ENCODE results near the gene DPP7.
A peak's percentile ranks its signal among the peaks of the same experiment; 100 is the strongest.
"Not testable (repeated sequence)": the region's sequence is repeated elsewhere in the genome, so short reads cannot be mapped to it uniquely, and the experiment has no call there.

The DPP7 gene

DNA sequence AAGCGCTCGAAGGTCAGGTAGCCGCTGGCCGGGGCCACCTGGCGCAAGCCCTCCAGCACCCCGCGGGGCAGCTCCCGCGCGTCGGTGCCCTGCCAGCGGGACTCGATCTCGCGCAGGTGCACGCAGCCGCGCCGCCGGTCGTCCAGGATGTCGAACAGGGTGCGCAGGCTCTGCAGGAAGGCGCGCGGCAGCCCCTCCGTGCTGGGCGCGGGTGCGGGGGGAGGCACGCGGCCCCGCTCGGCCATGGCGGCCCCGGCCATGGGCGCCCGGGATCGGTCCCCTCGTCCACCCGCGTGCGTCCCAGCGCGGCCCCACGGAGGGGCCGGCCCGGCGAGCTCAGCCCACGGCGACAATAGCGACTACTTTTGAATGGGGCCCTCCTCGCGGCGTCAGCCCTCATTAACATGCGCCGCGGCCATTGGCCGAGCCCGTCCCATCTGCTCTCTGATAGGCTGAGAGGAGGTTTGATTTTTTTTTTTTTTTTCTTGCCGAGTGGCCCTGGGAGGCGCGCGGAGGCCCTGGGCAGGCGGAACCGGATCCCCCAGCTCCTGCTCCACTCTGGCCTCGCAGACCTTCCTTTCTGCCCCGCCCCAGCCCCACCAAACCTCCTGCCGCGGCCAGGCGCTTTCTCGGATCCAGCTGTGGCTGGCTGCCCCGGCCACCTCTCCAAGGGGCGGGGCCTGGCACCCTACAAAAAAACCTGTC is 44.2 kb downstream of the DPP7 start, which contains the start of gene SAPCD2:
Gene SAPCD2 (minus strand): TSS at position 357 of the 705 bp plus-strand sequence. CDS start 97 bp downstream, at position 260.
- H3K4me3 Mint-ChIP-seq = peak within 1 kb of the TSS; percentile 77
- peaks cover 19% of the 10 kb centered on the region for H3K4me1 Mint-ChIP-seq
- no peaks in the 10 kb centered on the region for H3K9me3 Mint-ChIP-seq
- H3K27me3 Mint-ChIP-seq = no peaks in the 10 kb centered on the region
- peak within 1 kb of the TSS; percentile 72 for H3K27ac Mint-ChIP-seq
- ATAC-seq (peak; percentile 87), DNase-seq (peak; percentile 81)
- no peaks in the 10 kb centered on the region for H3K36me3 Mint-ChIP-seq (ENCODE audit: low read depth)

DNA sequence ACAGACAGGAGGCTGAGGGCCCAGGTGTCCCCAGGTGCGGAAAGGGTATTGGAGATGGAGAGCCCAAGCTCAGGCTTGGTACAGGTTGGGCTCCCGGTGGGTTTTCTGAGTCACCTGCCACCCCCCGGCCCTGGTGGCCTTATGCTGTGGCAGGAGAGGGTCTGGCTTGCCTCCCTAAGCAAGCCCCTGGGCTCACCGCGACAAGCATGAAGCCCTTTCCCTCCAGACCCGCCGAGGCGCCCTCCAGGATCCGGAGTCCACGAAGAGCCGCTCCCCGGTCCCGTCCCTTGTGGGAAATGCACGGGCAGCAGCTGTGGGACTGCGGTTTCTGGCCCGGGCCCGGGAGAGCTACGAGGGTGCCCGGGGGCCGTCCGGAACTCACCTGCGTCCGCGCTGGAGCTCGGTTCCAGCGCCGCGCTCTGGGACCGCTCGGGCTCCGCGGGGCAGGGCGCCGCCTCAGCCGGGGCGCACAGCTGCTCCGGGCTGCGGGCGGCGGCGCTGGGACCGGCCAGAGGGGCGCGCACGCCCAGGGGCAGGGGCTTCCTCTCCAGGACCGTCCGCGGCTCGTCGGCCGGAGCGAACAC is 44.9 kb downstream of the DPP7 start:
- H3K4me3 Mint-ChIP-seq = peak overlapping the region; percentile 55
- no peaks in the 10 kb centered on the region for H3K27me3 Mint-ChIP-seq
- H3K27ac Mint-ChIP-seq = no peak overlapping the region
- H3K9me3 Mint-ChIP-seq = no peaks in the 10 kb centered on the region
- ATAC-seq = no peak
- DNase-seq = no peak
- H3K36me3 Mint-ChIP-seq (ENCODE audit: low read depth) = no peaks in the 10 kb centered on the region
- peaks cover 19% of the 10 kb centered on the region for H3K4me1 Mint-ChIP-seq

DNA sequence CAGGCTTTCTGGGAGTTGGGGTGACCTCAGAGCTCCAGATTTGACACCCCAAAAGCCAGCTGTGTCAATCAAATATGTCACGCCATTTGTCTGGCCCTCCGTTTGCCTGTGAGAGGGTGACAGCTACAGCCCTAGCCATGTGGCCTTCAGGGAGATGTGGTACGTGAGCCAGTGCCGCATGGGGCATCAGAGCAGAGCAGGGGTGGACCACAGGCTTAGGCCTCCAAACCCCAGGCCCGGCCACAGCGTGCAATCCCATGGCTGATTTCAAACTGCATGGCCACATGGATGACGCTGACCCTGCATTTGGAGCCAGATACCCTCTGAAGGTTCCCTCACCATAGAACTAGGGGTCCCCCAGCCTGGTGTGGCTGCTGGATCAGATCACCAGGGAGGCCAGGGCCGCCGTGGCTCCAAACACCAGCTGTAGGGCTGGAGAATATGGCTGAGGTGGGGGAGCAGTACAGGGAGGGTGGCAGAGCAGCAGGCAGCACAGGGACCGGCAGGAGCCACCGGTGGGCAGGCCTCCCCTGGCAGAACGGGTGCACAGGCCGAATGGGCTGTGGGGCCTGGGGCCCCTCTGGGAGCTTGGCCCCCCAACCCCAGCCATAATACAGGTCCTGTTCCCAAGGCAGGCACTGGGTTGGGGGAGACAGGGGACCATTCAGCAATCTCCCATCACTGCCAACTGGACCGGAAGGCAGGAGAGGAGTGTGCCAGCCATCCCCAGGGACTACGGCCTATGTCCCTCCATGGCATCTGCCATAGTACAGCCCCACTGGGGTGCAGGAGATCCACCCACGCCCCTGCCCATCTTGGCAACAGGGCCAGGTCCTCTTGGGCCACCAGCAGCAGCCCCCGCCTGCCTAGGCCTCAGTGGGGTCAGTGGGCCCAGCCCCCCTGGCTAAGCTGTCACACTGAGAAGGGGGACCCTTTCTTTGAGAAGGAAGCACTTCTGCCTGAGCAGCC is 45.7 kb downstream of the DPP7 start:
- Mint-ChIP-seq H3K36me3 (ENCODE audit: low read depth) (no peaks in the 10 kb centered on the region), H3K4me1 (peaks cover 19% of the 10 kb centered on the region), H3K27ac (no peak overlapping the region), H3K27me3 (peaks cover 2% of the 10 kb centered on the region), H3K4me3 (peak overlapping the region; percentile 55), H3K9me3 (no peaks in the 10 kb centered on the region)
- ATAC-seq (no peak), DNase-seq (no peak)

DNA sequence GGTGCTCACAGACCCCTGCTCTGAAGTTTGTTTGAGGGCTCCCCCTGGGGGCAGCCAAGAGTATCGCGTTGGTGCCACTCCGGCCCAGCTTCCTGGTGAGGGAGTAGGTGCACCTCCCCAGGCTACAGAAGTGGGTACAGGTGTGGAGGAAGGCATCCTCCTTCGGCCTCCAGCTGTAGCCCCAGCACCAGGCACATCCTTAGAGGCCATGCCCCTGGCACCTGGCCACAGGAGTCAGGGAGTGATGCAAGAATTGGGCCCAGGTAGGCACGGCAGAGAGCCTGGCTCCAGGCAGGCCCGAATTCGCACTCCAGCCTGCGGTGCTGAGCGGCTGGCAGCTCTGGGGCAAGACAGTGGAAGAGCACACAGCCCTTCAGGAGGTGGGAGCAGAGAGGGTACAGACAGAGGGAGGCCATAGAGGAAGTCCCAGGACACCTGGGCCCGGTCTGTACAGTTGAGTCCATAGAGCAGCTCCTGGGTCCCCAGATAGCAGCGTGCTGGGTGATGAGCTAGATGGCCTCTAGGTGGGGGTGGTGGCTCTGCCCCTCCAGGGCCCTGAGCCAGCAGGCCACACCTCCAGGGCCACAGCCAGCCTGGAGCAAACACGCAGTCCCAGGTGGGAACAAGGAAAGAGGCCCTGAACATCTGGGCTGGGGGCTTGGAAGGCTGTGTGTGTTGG is 46.5 kb downstream of the DPP7 start:
- DNase-seq = peak; percentile 89
- H3K9me3 Mint-ChIP-seq = no peaks in the 10 kb centered on the region
- H3K27me3 Mint-ChIP-seq = peaks cover 2% of the 10 kb centered on the region
- peak overlapping the region; percentile 55 for H3K4me3 Mint-ChIP-seq
- no peak overlapping the region for H3K27ac Mint-ChIP-seq
- ATAC-seq = peak; percentile 55
- no peaks in the 10 kb centered on the region for H3K36me3 Mint-ChIP-seq (ENCODE audit: low read depth)
- peaks cover 17% of the 10 kb centered on the region for H3K4me1 Mint-ChIP-seq

DNA sequence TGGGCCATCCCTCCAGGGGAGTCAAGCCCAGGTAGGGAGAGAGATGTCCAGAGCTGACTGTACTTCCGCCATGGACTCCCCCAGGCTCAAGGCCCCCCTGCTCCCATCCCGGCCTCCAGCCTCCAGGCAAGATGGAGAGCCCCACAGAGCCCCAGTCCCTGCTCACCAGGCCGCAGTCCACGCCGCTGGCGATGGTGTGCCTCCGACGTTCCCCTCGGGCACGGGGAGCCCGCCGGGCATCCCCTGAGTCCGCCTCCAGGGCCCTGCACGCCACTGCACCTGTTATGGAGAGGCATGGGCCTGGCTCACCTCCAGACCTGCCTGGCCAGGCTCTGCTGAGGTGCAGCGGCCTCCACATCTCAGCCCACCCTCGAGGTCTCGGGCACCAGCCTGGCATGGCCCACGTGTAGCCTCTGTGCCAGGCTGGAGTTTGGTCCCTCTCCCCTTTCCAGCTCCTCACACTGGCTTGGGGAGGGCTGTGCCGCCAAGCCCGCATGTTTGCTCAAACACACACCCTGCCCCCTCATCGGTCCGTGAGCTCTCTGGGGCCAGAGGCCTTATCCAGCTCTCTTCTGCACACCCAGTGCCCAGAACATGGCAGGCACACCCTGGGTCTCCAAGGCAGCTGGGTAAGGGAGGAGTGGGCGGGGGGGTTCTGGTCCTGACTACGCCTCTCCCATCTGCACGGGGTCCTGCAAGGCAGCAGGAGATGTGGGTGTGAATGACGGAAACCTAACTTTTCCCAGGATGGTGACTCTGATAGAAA is 48.3 kb downstream of the DPP7 start:
- ATAC-seq (no peak), DNase-seq (no peak)
- H3K4me3 Mint-ChIP-seq = no peak overlapping the region
- no peak overlapping the region for H3K27ac Mint-ChIP-seq
- no peaks in the 10 kb centered on the region for H3K9me3 Mint-ChIP-seq
- no peaks in the 10 kb centered on the region for H3K36me3 Mint-ChIP-seq (ENCODE audit: low read depth)
- H3K4me1 Mint-ChIP-seq = peaks cover 14% of the 10 kb centered on the region
- peaks cover 2% of the 10 kb centered on the region for H3K27me3 Mint-ChIP-seq

DNA sequence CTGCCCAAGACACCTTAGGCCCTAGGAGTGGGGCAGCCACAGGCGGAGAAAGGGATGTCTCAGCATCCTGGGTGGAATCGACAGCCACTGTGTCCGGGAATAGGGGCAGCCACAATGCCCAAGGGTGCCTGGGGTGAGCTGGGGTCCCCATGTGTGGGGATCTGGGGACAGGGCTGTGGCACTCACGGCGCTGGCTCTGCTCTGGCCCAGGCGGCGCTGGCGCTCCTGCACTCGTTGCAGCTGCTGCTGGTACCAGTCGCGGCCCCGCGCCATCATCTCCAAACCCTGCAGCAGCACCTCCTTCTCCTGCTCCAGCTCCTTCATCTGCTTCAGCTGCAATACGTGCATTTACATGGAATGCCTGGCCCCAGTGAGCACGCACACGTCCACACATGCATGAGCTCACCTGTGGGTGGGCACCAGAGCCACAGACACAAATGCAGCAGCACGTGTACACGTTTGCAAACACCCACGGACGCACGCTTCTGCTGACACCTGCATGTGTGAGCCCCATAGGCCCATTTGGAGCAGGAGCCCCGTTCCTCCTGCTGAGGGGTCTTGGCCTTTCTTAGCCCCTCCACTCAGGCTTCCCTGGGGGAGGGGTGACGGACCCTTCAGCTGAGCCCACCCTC is 49.1 kb downstream of the DPP7 start:
- ATAC-seq = no peak
- H3K9me3 Mint-ChIP-seq = no peaks in the 10 kb centered on the region
- DNase-seq = no peak
- peaks cover 7% of the 10 kb centered on the region for H3K4me1 Mint-ChIP-seq
- H3K4me3 Mint-ChIP-seq = no peak overlapping the region
- no peaks in the 10 kb centered on the region for H3K36me3 Mint-ChIP-seq (ENCODE audit: low read depth)
- peaks cover 2% of the 10 kb centered on the region for H3K27me3 Mint-ChIP-seq
- H3K27ac Mint-ChIP-seq = no peak overlapping the region

DNA sequence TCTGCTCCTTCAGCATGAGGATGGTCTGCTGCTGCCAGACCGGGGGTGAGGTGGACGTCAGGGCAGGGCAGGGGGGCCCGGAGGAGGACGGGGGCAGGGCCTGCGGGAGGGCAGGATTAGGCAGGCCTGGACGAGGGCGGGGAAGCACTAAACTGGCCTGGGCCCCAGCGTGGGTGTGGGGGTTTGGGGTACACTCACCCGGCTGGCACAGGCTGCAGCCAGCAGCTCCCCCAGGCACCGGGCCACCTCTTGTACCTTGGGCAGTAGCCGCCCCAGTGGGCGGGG is 49.7 kb downstream of the DPP7 start:
- no peaks in the 10 kb centered on the region for H3K9me3 Mint-ChIP-seq
- H3K36me3 Mint-ChIP-seq (ENCODE audit: low read depth) = no peaks in the 10 kb centered on the region
- H3K27me3 Mint-ChIP-seq = peaks cover 2% of the 10 kb centered on the region
- H3K27ac Mint-ChIP-seq = no peak overlapping the region
- H3K4me1 Mint-ChIP-seq = peaks cover 6% of the 10 kb centered on the region
- DNase-seq (no peak), ATAC-seq (no peak)
- H3K4me3 Mint-ChIP-seq = no peak overlapping the region

DNA sequence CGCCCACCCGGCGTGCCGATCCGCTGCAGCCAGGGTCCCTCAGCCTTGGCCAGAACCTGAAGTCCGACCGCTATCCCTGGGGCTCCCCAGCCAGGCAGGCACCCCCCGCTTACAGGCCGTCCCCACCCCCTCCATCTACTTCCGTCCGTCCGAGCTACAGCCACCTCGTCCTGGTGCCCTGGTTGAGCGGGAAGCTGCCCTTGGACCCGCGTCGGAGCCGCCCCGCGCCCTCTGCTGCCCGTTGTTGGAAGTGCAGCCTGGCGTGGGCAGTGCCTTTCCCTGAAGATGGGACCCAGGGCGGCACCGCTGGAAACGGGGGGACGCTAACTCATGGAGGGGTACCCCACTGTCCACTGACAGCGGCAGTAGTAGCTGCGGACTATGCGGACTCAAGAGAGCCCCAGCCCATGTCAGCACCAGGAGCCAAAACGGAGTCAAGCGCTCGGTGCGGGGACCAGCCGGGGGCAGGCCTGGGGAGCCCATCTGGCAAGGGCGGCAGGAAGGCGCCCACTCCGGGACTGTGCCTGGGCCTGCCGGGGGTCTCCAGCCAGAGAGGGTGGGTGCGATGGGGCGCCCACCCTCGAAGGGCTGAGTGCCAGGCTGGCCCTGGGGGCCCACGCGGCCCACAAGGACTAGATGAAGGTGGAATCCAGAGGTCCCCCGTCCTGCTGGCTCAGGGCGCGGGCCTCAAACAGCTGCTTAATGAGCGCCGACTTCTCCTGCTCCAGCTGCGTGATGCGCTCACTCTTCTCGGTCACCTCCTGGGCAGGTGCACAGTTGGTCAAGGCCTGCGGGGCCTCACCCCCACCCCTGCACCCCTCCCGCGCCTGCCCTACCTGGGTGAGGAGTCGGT is 50.3 kb downstream of the DPP7 start:
- ATAC-seq (no peak), DNase-seq (peak; percentile 78)
- no peak overlapping the region for H3K4me3 Mint-ChIP-seq
- peaks cover 2% of the 10 kb centered on the region for H3K27me3 Mint-ChIP-seq
- peaks cover 5% of the 10 kb centered on the region for H3K4me1 Mint-ChIP-seq
- H3K27ac Mint-ChIP-seq = no peak overlapping the region
- H3K9me3 Mint-ChIP-seq = no peaks in the 10 kb centered on the region
- H3K36me3 Mint-ChIP-seq (ENCODE audit: low read depth) = no peaks in the 10 kb centered on the region

DNA sequence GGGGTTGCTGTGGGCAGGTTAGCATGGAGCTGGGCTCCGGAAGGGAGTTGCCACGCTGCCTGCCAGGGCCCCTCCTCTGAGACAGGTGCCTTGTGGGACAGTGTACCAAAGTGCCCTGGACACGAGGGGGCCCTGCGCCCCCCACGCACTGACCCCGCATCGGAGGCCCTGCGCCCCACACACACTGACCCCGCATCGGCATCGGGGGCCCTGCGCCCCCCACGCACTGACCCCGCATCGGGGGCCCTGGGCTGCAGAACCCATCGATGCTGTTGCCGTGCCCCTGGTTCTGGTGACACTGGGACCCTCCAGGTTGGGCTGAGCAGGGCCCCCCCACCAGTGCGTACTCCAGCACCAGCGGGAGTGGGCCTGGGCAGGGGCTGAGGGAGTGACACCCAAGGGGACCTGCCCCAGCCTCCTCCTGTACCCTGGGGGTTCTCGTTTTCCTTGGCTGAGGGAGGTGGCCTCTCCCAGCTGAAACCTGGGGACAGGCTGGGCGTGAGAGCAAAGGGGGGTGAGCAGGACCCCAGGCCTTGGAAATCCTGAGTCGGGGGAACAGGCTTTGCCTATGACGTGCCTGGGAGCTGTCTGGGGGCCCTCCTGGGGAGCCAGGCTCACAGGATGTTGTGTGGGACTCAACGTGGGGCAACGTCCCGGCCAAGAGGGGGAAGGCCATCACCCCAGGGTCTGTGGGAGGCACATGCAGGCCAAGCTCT is 51.1 kb downstream of the DPP7 start:
- Mint-ChIP-seq H3K4me1 (peaks cover 4% of the 10 kb centered on the region), H3K27me3 (peaks cover 2% of the 10 kb centered on the region), H3K9me3 (no peaks in the 10 kb centered on the region), H3K27ac (no peak overlapping the region), H3K4me3 (no peak overlapping the region), H3K36me3 (ENCODE audit: low read depth) (no peaks in the 10 kb centered on the region)
- DNase-seq (no peak), ATAC-seq (no peak)

DNA sequence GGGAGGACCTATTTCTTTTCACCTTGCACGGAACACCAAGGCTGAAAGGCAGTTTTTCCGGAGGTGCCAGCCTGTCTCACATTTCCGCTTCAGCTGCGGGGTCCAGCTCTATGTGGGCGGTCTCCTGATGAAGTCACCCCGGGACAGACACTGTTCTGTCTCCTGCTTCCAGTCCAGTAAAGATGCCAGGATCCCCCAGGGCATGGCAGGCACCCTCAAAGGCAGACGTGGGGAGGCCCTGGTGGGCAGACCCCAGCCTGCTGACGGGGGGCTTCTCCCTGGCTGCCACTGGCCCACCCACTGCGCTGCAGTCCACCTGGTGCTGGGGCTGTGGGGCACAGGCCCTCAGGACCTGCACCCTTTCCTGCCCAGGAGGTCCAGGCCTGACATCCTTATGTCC is 51.7 kb downstream of the DPP7 start:
- H3K27me3 Mint-ChIP-seq; H3K36me3 Mint-ChIP-seq (ENCODE audit: low read depth): not testable (repeated sequence)

DNA sequence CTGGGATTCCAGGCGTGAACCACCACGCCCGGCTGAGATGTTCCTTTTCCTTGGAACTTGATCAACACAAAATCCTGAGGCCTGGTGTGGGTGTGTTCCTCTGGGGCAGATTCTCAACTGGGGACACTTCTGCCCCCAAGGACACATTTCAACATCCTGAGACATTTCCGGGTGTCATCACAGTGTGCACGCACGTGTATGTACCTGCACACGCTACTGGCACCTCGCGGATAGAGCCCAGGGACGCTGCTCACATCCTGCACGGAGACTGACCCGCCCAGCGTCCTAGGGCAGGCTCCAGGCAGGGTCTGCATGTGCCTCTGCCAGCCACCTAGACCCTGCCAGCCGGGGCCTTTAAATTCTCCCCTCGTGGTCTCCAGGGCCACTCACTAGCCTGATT is 52.1 kb downstream of the DPP7 start:
- Mint-ChIP-seq H3K27ac (no peak overlapping the region), H3K9me3 (no peaks in the 10 kb centered on the region)

More for the DNA sequence above, 51.7 kb downstream of the DPP7 start:
- H3K27ac Mint-ChIP-seq, DNase-seq, H3K4me1 Mint-ChIP-seq, H3K9me3 Mint-ChIP-seq, ATAC-seq, H3K4me3 Mint-ChIP-seq: not testable (repeated sequence)

More for the DNA sequence above, 52.1 kb downstream of the DPP7 start:
- Mint-ChIP-seq H3K4me3 (no peak overlapping the region), H3K27me3 (peaks cover 2% of the 10 kb centered on the region), H3K36me3 (ENCODE audit: low read depth) (no peaks in the 10 kb centered on the region), H3K4me1 (no peaks in the 10 kb centered on the region)
- ATAC-seq (no peak), DNase-seq (no peak)
